GM12801 (cell line): ENCODE data around the gene MARK4.

Experiments
- TF ChIP-seq, protein P1 (sequence below): IDR thresholded peaks from one replicate; pipeline ENCODE4 v1.5.1; 2011; ENCODE audit warnings: control low read depth; ENCODE audit not compliant: insufficient read length; ENCODE audit errors: extremely low read depth

MARK4 gene

DNA sequence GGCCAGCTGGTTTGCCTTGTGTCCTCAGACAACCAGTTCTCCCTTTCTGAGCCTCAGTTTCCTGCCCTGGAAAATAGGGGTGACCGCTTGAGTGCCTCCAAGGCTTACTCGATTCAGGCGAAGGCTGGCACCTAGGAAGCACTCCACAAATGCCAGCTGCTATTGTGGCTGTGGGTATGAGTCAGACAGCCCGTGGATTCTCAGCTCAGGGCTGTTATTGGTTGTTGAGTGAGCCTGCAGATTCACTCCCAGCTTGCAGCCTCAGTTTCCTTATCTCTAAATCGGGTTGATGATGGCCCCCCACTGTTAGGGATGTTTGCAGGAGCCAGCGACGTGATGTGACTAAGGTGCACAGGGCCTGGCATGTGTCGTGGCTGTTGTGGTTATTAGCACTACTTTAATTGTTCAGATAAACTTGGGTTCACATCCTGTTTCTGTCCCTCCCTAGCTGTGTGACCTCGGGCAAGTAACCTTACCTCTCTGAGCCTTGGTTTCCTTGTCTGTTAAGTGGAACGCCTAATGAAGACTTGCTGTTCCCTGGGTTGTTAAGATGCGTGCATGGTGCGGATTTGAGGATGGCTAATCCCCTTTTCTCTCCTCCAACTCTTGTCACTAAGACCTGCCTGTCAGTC is 2.4 kb downstream of the MARK4 start:
- TF ChIP-seq, protein P1, sequence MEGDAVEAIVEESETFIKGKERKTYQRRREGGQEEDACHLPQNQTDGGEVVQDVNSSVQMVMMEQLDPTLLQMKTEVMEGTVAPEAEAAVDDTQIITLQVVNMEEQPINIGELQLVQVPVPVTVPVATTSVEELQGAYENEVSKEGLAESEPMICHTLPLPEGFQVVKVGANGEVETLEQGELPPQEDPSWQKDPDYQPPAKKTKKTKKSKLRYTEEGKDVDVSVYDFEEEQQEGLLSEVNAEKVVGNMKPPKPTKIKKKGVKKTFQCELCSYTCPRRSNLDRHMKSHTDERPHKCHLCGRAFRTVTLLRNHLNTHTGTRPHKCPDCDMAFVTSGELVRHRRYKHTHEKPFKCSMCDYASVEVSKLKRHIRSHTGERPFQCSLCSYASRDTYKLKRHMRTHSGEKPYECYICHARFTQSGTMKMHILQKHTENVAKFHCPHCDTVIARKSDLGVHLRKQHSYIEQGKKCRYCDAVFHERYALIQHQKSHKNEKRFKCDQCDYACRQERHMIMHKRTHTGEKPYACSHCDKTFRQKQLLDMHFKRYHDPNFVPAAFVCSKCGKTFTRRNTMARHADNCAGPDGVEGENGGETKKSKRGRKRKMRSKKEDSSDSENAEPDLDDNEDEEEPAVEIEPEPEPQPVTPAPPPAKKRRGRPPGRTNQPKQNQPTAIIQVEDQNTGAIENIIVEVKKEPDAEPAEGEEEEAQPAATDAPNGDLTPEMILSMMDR: no peak

DNA sequence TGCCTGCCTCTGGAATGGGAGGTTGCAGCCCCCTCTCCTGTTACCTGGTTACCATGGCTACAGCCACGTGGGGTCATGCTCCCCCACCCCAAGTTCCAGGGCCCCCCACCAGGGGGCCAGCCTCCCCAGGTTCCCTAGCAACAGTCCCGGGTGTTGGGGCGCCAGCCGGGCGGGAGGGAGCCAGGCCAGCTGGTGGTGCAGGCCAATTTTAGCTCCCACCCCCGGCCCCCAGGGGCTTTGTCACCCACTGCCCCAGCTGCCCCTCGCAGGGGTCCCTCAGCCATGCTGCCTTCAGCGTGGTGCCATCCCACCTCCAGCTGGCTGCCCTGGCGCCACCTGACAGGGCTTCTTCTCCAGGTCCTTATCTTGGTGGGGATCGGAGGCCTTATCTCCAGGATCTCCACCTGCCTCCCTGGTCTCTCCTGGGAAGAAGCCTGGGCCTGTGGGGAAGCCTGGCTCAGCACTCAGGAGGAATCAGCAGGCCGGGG is 3.0 kb downstream of the MARK4 start:
- TF ChIP-seq, protein P1: no peak

DNA sequence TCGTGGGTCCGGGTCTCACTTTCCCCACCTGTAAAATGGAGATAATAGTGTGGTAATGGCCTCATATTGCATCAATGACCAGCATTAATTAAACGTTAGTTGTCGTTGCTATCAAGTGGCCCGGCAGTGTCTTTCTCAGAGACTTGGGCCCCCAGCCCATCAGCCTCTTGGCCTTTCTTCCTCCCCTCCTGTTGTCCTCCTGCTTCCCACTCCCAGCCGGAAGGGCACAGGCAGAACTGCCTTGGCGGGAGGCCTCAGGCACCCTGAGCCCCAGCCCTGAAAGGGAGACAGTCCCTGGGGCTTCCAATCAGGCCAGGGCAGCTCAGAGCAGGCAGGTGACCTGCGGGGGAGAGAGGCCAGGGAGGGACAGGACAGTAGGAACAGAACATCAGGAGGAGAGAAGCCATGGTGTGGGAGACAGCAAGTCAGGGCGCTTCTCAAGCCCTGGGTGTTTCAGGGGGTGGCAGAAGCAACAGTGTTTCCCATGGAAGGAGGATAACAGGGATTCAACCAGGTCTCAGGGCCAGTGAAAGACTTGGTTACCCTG is 4.6 kb downstream of the MARK4 start:
- TF ChIP-seq, protein P1: no peak

DNA sequence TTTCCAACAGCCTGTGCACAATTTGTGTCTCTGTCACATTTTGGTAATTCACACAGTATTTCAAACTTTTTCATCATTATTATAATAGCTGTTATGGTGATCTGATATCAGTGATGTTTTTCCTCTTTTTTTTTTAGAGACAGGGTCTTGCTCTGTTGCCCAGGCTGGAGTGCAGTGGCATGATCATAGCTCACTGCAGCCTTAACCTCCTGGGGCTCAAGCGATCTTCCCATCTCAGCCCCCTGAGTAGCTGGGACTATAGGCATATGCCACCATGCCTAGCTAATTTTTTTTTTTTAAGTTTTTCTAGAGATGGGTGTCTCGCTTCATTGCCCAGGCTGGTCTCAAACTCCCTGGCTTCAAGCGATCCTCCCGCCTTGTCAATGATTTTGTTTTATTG is 5.8 kb downstream of the MARK4 start:
- TF ChIP-seq, protein P1: no peak

DNA sequence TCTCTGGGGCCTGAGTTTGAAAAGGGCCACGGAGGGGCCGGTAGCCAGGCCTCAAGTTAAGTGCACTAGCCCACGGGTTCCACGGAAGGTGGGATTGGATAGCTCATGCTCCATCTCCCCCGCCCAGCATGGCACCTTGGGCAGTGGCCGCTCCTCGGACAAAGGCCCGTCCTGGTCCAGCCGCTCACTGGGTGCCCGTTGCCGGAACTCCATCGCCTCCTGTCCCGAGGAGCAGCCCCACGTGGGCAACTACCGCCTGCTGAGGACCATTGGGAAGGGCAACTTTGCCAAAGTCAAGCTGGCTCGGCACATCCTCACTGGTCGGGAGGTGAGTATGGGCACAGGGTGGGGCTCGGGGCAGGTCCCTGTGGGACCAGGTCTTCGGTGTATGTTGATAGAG is 7.8 kb downstream of the MARK4 start:
- TF ChIP-seq, protein P1: no peak

DNA sequence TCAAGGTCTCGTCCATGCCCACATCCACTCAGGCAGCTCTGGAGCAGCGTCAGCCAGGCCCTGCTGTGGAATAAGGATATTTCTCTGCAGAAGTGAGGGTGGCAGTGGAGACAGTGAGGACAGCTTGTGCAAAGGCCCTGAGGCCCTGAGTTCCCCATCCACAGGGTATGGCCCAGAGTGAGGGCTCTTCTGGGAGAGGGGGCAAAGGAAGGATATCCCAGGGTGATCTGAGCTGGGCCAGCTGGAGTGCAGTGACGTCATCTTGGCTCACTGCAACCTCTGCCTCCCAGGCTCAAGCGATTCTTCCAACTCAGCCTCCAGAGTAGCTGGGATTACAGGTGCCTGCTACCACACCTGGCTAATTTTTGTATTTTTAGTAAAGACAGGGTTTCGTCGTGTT is 11.5 kb downstream of the MARK4 start:
- TF ChIP-seq, protein P1: no peak

DNA sequence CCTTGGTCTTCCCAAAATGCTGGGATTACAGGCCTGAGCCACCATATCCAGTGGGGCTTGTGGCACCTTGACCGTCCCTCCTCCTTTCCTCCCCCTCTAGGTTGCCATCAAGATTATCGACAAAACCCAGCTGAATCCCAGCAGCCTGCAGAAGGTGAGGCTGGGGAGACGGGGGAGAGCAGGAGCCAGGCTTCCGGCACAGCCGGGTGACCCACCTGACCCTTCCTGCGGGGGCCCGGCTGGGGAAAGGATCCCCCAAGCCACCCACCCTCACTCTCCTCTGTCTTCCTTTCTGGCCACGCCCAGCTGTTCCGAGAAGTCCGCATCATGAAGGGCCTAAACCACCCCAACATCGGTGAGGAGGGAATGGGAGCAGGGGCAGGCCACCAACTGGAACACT is 11.9 kb downstream of the MARK4 start:
- TF ChIP-seq, protein P1: no peak
